GM23248 (cell line): ENCODE data around the gene ADORA3. TPM values are rescaled to one million over a fixed set of nuclear protein-coding genes. Genes with fewer than 3 reads are reported as not detected.

Experiments
- DNase-seq: peaks from one replicate; pipeline ENCODE4 v3.0.0-alpha.2; 2015
- H2AFZ ChIP-seq: fragments of 200-600 bp; sonication (generic); 2 replicates; pipeline ENCODE4 v1.6.1; 2016; ENCODE audit warnings: antibody characterized with exemption
- H3F3A ChIP-seq: fragments of 200-600 bp; sonication (generic); 2 replicates; pipeline ENCODE4 v1.6.1; 2016; ENCODE audit warnings: mild to moderate bottlenecking, antibody characterized with exemption, mixed run types; ENCODE audit not compliant: insufficient read depth
- H3K27ac ChIP-seq: fragments of 200-600 bp; sonication (generic); 2 replicates; pipeline ENCODE4 v1.5.1; 2016; ENCODE audit warnings: mild to moderate bottlenecking
- H3K27me3 ChIP-seq: fragments of 200-600 bp; sonication (generic); replicated peaks from 2 replicates; pipeline ENCODE4 v1.6.1; 2016; ENCODE audit warnings: mild to moderate bottlenecking; ENCODE audit not compliant: insufficient read depth
- H3K36me3 ChIP-seq: fragments of 200-600 bp; sonication (generic); 2 replicates; pipeline ENCODE4 v1.6.1; 2016; ENCODE audit warnings: low read depth, mild to moderate bottlenecking
- H3K4me1 ChIP-seq: fragments of 200-600 bp; sonication (generic); 2 replicates; pipeline ENCODE4 v1.6.1; 2016; ENCODE audit warnings: mild to moderate bottlenecking; ENCODE audit not compliant: insufficient read depth
- H3K4me2 ChIP-seq: fragments of 200-600 bp; sonication (generic); one replicate; pipeline ENCODE4 v1.6.1; 2016; ENCODE audit warnings: mild to moderate bottlenecking; ENCODE audit not compliant: unreplicated experiment
- H3K4me3 ChIP-seq: fragments of 200-600 bp; sonication (generic); 2 replicates; pipeline ENCODE4 v1.5.1; 2016; ENCODE audit warnings: mild to moderate bottlenecking
- H3K79me2 ChIP-seq: fragments of 200-600 bp; sonication (generic); 2 replicates; pipeline ENCODE4 v1.6.1; 2016; ENCODE audit warnings: mild to moderate bottlenecking; ENCODE audit not compliant: insufficient read depth
- H3K9ac ChIP-seq: fragments of 200-600 bp; sonication (generic); 2 replicates; pipeline ENCODE4 v1.6.1; 2016; ENCODE audit warnings: mild to moderate bottlenecking
- H3K9me2 ChIP-seq: fragments of 200-600 bp; sonication (generic); 2 replicates; pipeline ENCODE4 v1.6.1; 2016; ENCODE audit warnings: mixed run types, mild to moderate bottlenecking, moderate library complexity; ENCODE audit not compliant: insufficient read depth
- H3K9me3 ChIP-seq: fragments of 200-600 bp; sonication (generic); one replicate; pipeline ENCODE4 v1.6.1; 2017; ENCODE audit warnings: low read depth
- H4K20me1 ChIP-seq: fragments of 200-600 bp; sonication (generic); 2 replicates; pipeline ENCODE4 v1.6.0; 2016; ENCODE audit not compliant: insufficient read depth
- EZH2 ChIP-seq: fragments of 200-600 bp; sonication (generic); IDR thresholded peaks from 2 replicates; pipeline ENCODE4 v1.6.1; 2018; ENCODE audit warnings: antibody characterized with exemption, mild to moderate bottlenecking; ENCODE audit not compliant: insufficient read depth, poor library complexity, severe bottlenecking
- EZH2phosphoT487 ChIP-seq: fragments of 200-600 bp; sonication (generic); IDR thresholded peaks from 2 replicates; pipeline ENCODE4 v1.6.1; 2018; ENCODE audit warnings: antibody characterized with exemption, moderate library complexity, mild to moderate bottlenecking, low read depth; ENCODE audit not compliant: insufficient read depth
- WGBS, 2 experiments: methylation state at CpG; one replicate each; pipeline ENCODE4 v1.1.6; 2015 to 2017; ENCODE audit warnings: low lambda C conversion rate in 2 of 2, low coverage in 1 of 2; ENCODE audit errors: missing lambda C conversion rate in 2 of 2; 5-methylcytosine and 5-hydroxymethylcytosine counted together
- in situ Hi-C: fragments of 300-500 bp; cut with MboI; formaldehyde crosslinking; loops from 2 replicates; pipeline ENCODE4 v1.15.0; 2020
- polyA plus RNA-seq: library from polyadenylated mRNA; unstranded; fragments of >200 nt; fragmentation: Nextera tagmentation; extraction: Ambion mirVana; gene quantifications from 2 replicates; pipeline ENCODE4 v1.2.1, GENCODE V29; 2016
- total RNA-seq: library from RNA; depleted of rRNA; stranded (reverse); fragments of >200 nt; shearing (Covaris generic); gene quantifications from 2 replicates; pipeline ENCODE4 v1.2.3, GENCODE V29; 2014

The ADORA3 gene
- total and polyA plus RNA-seq, 2 experiments from 2014 or later, result not detected

- Histone ChIP-seq H2AFZ (peak overlapping the region; percentile 77), H3K36me3 (no peaks in the 10 kb centered on the region), H3F3A (no peaks in the 10 kb centered on the region), H3K79me2 (no peaks in the 10 kb centered on the region), H3K9me2 (no peaks in the 10 kb centered on the region), H4K20me1 (no peaks in the 10 kb centered on the region), H3K9ac (peak overlapping the region; percentile 28; the same call in 1 of the 2 replicates), H3K27ac (no peak overlapping the region), H3K4me2 (peak overlapping the region; percentile 71), H3K4me1 (no peaks in the 10 kb centered on the region), H3K9me3 (no peaks in the 10 kb centered on the region), H3K4me3 (peak overlapping the region; percentile 58), H3K27me3 (no peaks in the 10 kb centered on the region)
- no peak for TF ChIP-seq EZH2phosphoT487
- no peak for TF ChIP-seq EZH2
- in situ Hi-C loops, result no loop called here
- WGBS, 2 experiments, result 13 to 21% methylated on average over 26 to 39 of the region's 40 CpGs
- peak; percentile 78 for DNase-seq
These were observed 12.0 kb upstream of the ADORA3 start for GRCh38 chr1:111515291-111516004.

GRCh38 chr1:111513410-111514020 lies 10.1 kb upstream of the ADORA3 start:
- H3K27me3 ChIP-seq, result no peaks in the 10 kb centered on the region
- no peak overlapping the region for H3K4me3 ChIP-seq
- no peak overlapping the region for H2AFZ ChIP-seq
- TF ChIP-seq EZH2 (no peak), EZH2phosphoT487 (no peak)
- H3K4me1 ChIP-seq, result no peaks in the 10 kb centered on the region
- no peak overlapping the region for H3K4me2 ChIP-seq
- 71% methylated on average over 8 of the region's 8 CpGs for WGBS, 2 experiments
- H3K9ac ChIP-seq, result no peak overlapping the region
- H3K27ac ChIP-seq, result no peak overlapping the region
- H3K9me3 ChIP-seq, result no peaks in the 10 kb centered on the region
- H3K36me3 ChIP-seq, result no peaks in the 10 kb centered on the region
- H3K9me2 ChIP-seq, result no peaks in the 10 kb centered on the region
- H3K79me2 ChIP-seq, result no peaks in the 10 kb centered on the region
- H4K20me1 ChIP-seq, result no peaks in the 10 kb centered on the region
- DNase-seq, result no peak
- in situ Hi-C loops, result no loop called here
- no peaks in the 10 kb centered on the region for H3F3A ChIP-seq

DNA sequence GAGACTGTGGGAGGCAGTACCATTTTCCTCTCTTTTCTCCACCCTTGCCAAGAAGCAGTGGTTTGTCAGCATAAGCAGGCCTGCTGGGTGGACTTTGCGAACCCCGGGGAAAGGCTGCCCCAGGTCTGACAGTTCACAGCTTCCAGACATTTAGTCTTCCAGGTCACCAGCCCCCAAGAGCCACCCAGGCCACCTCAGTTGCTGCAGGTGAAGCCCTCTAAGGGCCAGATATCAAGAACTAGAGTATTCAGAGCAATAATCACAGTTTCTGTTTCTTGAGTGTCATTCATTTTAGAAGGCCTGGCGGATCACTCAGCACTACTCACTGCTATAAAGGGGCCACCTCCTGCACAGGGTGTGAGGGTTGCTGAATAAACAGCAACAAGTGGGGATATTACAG lies 9.5 kb upstream of the ADORA3 start:
- DNase-seq, result no peak
- Histone ChIP-seq H3K79me2 (no peaks in the 10 kb centered on the region), H4K20me1 (no peaks in the 10 kb centered on the region), H3K4me3 (no peak overlapping the region), H3K4me1 (peaks cover 2% of the 10 kb centered on the region), H3F3A (no peaks in the 10 kb centered on the region), H3K36me3 (no peaks in the 10 kb centered on the region), H3K9me2 (no peaks in the 10 kb centered on the region), H3K9ac (no peak overlapping the region), H3K9me3 (no peaks in the 10 kb centered on the region), H3K27ac (no peak overlapping the region), H3K4me2 (no peak overlapping the region), H3K27me3 (no peaks in the 10 kb centered on the region), H2AFZ (no peak overlapping the region)
- no peak for TF ChIP-seq EZH2phosphoT487
- no peak for TF ChIP-seq EZH2
- WGBS, 2 experiments, result 93 to 98% methylated on average over 3 of the region's 3 CpGs
- in situ Hi-C loops, result no loop called here

DNA sequence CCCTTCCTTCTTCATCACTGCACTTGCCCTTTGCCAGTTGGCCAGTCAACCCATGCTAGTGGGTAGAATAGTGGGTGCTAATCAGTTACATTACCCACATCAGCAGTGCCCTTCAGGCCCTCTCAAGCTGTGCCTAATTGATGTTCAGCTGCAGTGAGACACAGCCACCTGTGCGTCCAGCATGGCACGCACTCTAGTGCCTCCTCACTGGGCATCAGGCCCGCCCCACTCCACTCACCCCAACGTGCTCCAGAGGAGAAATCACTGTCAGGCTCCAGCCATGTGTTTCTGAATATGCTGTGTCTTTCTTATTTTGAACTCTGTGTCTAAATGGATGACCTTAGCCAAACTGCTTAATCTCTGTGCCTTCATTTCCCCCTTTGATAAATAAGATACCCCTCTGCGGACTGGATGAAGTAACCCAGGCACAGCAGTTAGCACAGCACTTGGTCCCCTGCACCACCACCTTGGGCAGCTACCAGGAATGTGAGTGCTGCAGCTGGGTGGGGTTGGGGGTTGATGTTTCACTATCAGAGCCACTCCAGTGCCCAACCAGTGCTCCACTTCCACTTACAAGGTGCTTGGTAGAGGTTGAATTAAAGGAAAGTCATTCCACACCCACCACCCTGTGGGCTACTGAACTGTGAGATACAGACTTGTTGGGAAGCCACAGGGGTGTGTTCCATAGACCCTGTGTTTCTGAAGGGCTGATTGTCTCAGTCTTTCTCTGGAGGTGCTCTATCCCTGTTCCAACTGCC lies 8.9 kb upstream of the ADORA3 start:
- Histone ChIP-seq H3K9ac (no peak overlapping the region), H3K79me2 (no peaks in the 10 kb centered on the region)
- in situ Hi-C loops, result no loop called here

More for the DNA sequence above, 8.9 kb upstream of the ADORA3 start:
- WGBS, 2 experiments, result 83 to 91% methylated on average over 5 of the region's 5 CpGs
- TF ChIP-seq EZH2 (no peak), EZH2phosphoT487 (no peak)
- Histone ChIP-seq H3K4me3 (no peak overlapping the region), H3F3A (peaks cover 3% of the 10 kb centered on the region; the same call in 1 of the 2 replicates), H3K27ac (no peak overlapping the region), H3K4me2 (no peak overlapping the region), H2AFZ (no peak overlapping the region), H3K27me3 (no peaks in the 10 kb centered on the region), H3K36me3 (no peaks in the 10 kb centered on the region), H3K9me3 (no peaks in the 10 kb centered on the region), H3K4me1 (peaks cover 8% of the 10 kb centered on the region), H4K20me1 (no peaks in the 10 kb centered on the region), H3K9me2 (no peaks in the 10 kb centered on the region)
- no peak for DNase-seq
